ENCODE measurements around the gene FMNL3. TPM values are rescaled to one million over a fixed set of nuclear protein-coding genes. Genes with fewer than 3 reads are reported as not detected.

The FMNL3 gene
- total and polyA plus RNA-seq, 2 experiments from 2014 or later: 8.7 to 32.6 TPM

- H3K9me2 ChIP-seq (ENCODE audit: insufficient read depth): no peaks in the 10 kb centered on the region
- H3K4me2 ChIP-seq: no peak overlapping the region
- no peaks in the 10 kb centered on the region for H3K79me2 ChIP-seq (replicated peaks; ENCODE audit: insufficient read depth)
- H3K27ac ChIP-seq (ENCODE audit: low read depth): no peak overlapping the region
- Mint-ChIP-seq H3K9me3 (no peaks in the 10 kb centered on the region), H3K27ac (no peak overlapping the region), H3K36me3 (ENCODE audit: low read depth) (peaks cover 10% of the 10 kb centered on the region), H3K4me1 (peaks cover 7% of the 10 kb centered on the region; the same call in 2 of the 3 replicates), H3K27me3 (ENCODE audit: insufficient read depth, low read depth, poor library complexity) (peaks cover 6% of the 10 kb centered on the region), H3K4me3 (no peak overlapping the region)
- H3K4me1 ChIP-seq (ENCODE audit: insufficient read depth): no peaks in the 10 kb centered on the region
- H3K27me3 ChIP-seq (ENCODE audit: insufficient read depth): no peaks in the 10 kb centered on the region
- ATAC-seq (no peak), DNase-seq (ENCODE audit: low spot score) (no peak)
- no peaks in the 10 kb centered on the region for H3K36me3 ChIP-seq (ENCODE audit: insufficient read depth)
- no peak overlapping the region for H3K4me3 ChIP-seq
- H3F3A ChIP-seq (replicated peaks; ENCODE audit: low read depth): no peaks in the 10 kb centered on the region
- H4K20me1 ChIP-seq (replicated peaks; ENCODE audit: insufficient read depth): no peaks in the 10 kb centered on the region; the same call in 1 of the 2 replicates
- TF ChIP-seq CREB1 (CRISPR knock-in tag; IDR thresholded peaks at IDR 0.05; ENCODE audit: low read depth) (no peak), NANOG (IDR thresholded peaks at IDR 0.05; ENCODE audit: borderline replicate concordance) (no peak), STAT1 (IDR thresholded peaks at IDR 0.05; ENCODE audit: unreplicated experiment) (no peak), ZNF114 (CRISPR knock-in tag; IDR thresholded peaks at IDR 0.05) (no peak), EZH2phosphoT487 (IDR thresholded peaks at IDR 0.05; ENCODE audit: unreplicated experiment) (no peak), ETS1 (IDR thresholded peaks at IDR 0.05) (no peak), ZNF331 (CRISPR knock-in tag; IDR thresholded peaks at IDR 0.05; ENCODE audit: low read depth) (no peak), EZH2 (IDR thresholded peaks at IDR 0.05; ENCODE audit: low read depth, unreplicated experiment) (no peak), REST (IDR thresholded peaks at IDR 0.05; ENCODE audit: unreplicated experiment) (no peak)
- H2AFZ ChIP-seq: no peak overlapping the region
Observed at GRCh38 chr12:49588281-49588680, 118.9 kb downstream of the FMNL3 start.

GRCh38 chr12:49587174-49587908, 119.9 kb downstream of the FMNL3 start:
- Histone ChIP-seq H3K4me3 (no peak overlapping the region), H3K36me3 (ENCODE audit: insufficient read depth) (no peaks in the 10 kb centered on the region), H3K4me1 (ENCODE audit: insufficient read depth) (no peaks in the 10 kb centered on the region), H4K20me1 (replicated peaks; ENCODE audit: insufficient read depth) (no peaks in the 10 kb centered on the region; the same call in 1 of the 2 replicates), H3K27ac (ENCODE audit: low read depth) (no peak overlapping the region), H3K9me2 (ENCODE audit: insufficient read depth) (no peaks in the 10 kb centered on the region), H3K27me3 (ENCODE audit: insufficient read depth) (no peaks in the 10 kb centered on the region), H3K4me2 (no peak overlapping the region), H2AFZ (no peak overlapping the region), H3F3A (replicated peaks; ENCODE audit: low read depth) (no peaks in the 10 kb centered on the region), H3K79me2 (replicated peaks; ENCODE audit: insufficient read depth) (0 out of 2 replicates have a peak, but pooled peaks cover 6% of the 10 kb centered on the region)
- H3K36me3 Mint-ChIP-seq (ENCODE audit: low read depth): peaks cover 10% of the 10 kb centered on the region
- peaks cover 6% of the 10 kb centered on the region for H3K27me3 Mint-ChIP-seq (ENCODE audit: insufficient read depth, low read depth, poor library complexity)
- H3K9me3 Mint-ChIP-seq: no peaks in the 10 kb centered on the region
- no peak overlapping the region for H3K4me3 Mint-ChIP-seq
- peak; percentile 49; the same call in 2 of the 3 replicates for ATAC-seq
- H3K4me1 Mint-ChIP-seq: peaks cover 7% of the 10 kb centered on the region; the same call in 2 of the 3 replicates
- DNase-seq (ENCODE audit: low spot score): peak; percentile 38
- no peak overlapping the region for H3K27ac Mint-ChIP-seq
- TF ChIP-seq CTCF (conservative IDR thresholded peaks at IDR 0.05; ENCODE audit: low read depth in 2 of 2): 0 out of 4 replicates have a peak, but pooled peaks have one; percentile 7 to 22
- no peak for TF ChIP-seq REST (IDR thresholded peaks at IDR 0.05; ENCODE audit: unreplicated experiment)
- no peak for TF ChIP-seq ZNF331 (CRISPR knock-in tag; IDR thresholded peaks at IDR 0.05; ENCODE audit: low read depth)
- TF ChIP-seq EZH2 (IDR thresholded peaks at IDR 0.05; ENCODE audit: low read depth, unreplicated experiment): no peak
- no peak for TF ChIP-seq EZH2phosphoT487 (IDR thresholded peaks at IDR 0.05; ENCODE audit: unreplicated experiment)
- TF ChIP-seq JUNB (IDR thresholded peaks at IDR 0.05; ENCODE audit: unreplicated experiment): no peak
